Adrenal gland (tissue), 19 donors: Measurements from ENCODE around the gene SMC5. TPM values are rescaled to one million over a fixed set of nuclear protein-coding genes. Genes with fewer than 3 reads are reported as not detected.
A peak's percentile ranks its signal among the peaks of the same experiment; 100 is the strongest.

Source experiments
- DNase-seq, 7 donors: peaks; one replicate each; pipeline ENCODE4 v3.0.0-alpha.2; 2019 to 2020
- H3K27ac ChIP-seq, 5 donors: fragments of 200-600 bp; sonication (generic) in 4 of 5; 1 replicate in 3 of 5; 2 replicates in 2 of 5; pipeline versions ENCODE4 v1.5.1 to v1.8.0; 2016 to 2020; ENCODE audit warnings: mild to moderate bottlenecking in 1 of 5
- H3K27me3 ChIP-seq: fragments of 200-600 bp; 2 replicates; pipeline ENCODE4 v1.8.0; 2021
- H3K36me3 ChIP-seq, 2 donors: fragments of 200-600 bp; replicated peaks in 1 of 2; 1 replicate in 1 of 2; 2 replicates in 1 of 2; pipeline versions ENCODE4 v1.5.1 to v1.8.0; 2018 to 2022
- H3K4me1 ChIP-seq, 2 donors: fragments of 200-600 bp; replicated peaks in 1 of 2; 1 replicate in 1 of 2; 2 replicates in 1 of 2; pipeline versions ENCODE4 v1.5.1 to v1.8.0; 2018 to 2021
- H3K4me3 ChIP-seq, 4 donors: fragments of 200-600 bp; sonication (generic) in 3 of 4; one replicate each; pipeline ENCODE4 v1.5.1; 2016 to 2018
- H3K9me3 ChIP-seq, 3 donors: fragments of 200-600 bp; sonication (generic) in 1 of 3; replicated peaks in 1 of 3; 1 replicate in 2 of 3; 2 replicates in 1 of 3; pipeline versions ENCODE4 v1.5.1 to v1.8.0; 2016 to 2021
- POLR2A ChIP-seq, 2 donors: fragments of 450-650 bp; IDR thresholded peaks; one replicate each; pipeline ENCODE4 v1.6.1; 2017; ENCODE audit warnings: antibody characterized with exemption in 2 of 2, mild to moderate bottlenecking in 2 of 2, moderate library complexity in 1 of 2
- WGBS, 4 donors: extraction: QIAGEN DNeasy Blood & Tissue Kit in 2 of 4; methylation state at CpG; one replicate each; pipeline versions ENCODE4 v1.1.5 to v1.1.7; 2013 to 2017; 5-methylcytosine and 5-hydroxymethylcytosine counted together
- intact Hi-C, 2 donors: fragments of 100-400 bp; cut with DNase I; formaldehyde crosslinking; loops; one replicate each; pipeline versions ENCODE4 v1.14.1 to v1.15.0; 2022 to 2023
- long read RNA-seq, 10 donors: library from polyadenylated mRNA in 3 of 10; unstranded in 2 of 10; stranded (forward) in 1 of 10; transcript quantifications; one replicate each; pipeline ENCODE4 v2.0.0 and lab custom pipeline, GENCODE V29; 2021 to 2026
- polyA plus RNA-seq, 3 donors: library from polyadenylated mRNA; stranded (reverse); fragments of 200-250 nt in 2 of 3; fragments of 350-450 nt in 1 of 3; fragmentation: Illumina TruSeq in 1 of 3; extraction: RNeasy Lipid Tissue Mini Kit (QIAGEN cat#74804) in 1 of 3; gene quantifications; one replicate each; pipeline ENCODE4 v1.2.3, GENCODE V29; 2013 to 2014
- total RNA-seq, 9 donors: library from RNA; depleted of rRNA in 4 of 9; stranded (reverse); fragments of >200 nt in 4 of 9; fragments of 120-200 nt in 1 of 9; fragmentation: NEBNext Ultra II Directional in 1 of 9; extraction: Animal tissue kit (Norgen Biotek cat#: 25700) in 1 of 9; gene quantifications; one replicate each; pipeline versions ENCODE4 v1.1.0 to v1.2.4, GENCODE V29; 2013 to 2023
- TF ChIP-seq, protein P1 (sequence below), 6 experiments: fragments of 450-650 bp in 4 of 6; fragments of 200-600 bp in 2 of 6; sonication (generic) in 1 of 6; IDR thresholded peaks; 1 replicate in 5 of 6; 2 replicates in 1 of 6; pipeline versions ENCODE4 v1.5.1 to v1.8.0; 2016 to 2021; ENCODE audit warnings: antibody characterized with exemption in 6 of 6, mild to moderate bottlenecking in 2 of 6, moderate library complexity in 1 of 6
- donor health status: healthy with polysubstance abuse.
- donor health status: Bipolar disorder and iron deficiency.
- donor health status: DM: yes; HTN: yes; CAD: no.
- donor health status: DM: no; HTN: no; CAD: no.
- donor health status: DM: no; HTN: no; CAD: no.
- donor health status: DM: yes; HTN: yes; CAD: no.

The SMC5 gene
- 10 to 100 TPM in 8 of 9 donors, 1 to 10 TPM in 1; 8.9 to 47.2 (median 15.8) TPM for total RNA-seq
- polyA plus RNA-seq, result 10 to 100 TPM in 1 of 3 donors, 1 to 10 TPM in 2; 5.2 to 20.2 (median 7.6) TPM
- long read RNA-seq, donor 1, partial matches to known transcripts, result 0 of 2 reads
- long read RNA-seq, donor 1, other reads (novel, unspliced or antisense), result 0 of 2 reads
- long read RNA-seq, donor 2, result 0 reads
- long read RNA-seq, donor 3, result 0 reads
- long read RNA-seq, donor 4, partial matches to known transcripts, result 11 of 12 reads
- long read RNA-seq, donor 4, other reads (novel, unspliced or antisense), result 1 of 12 reads
- long read RNA-seq, donor 5, full-length matches to known transcripts, result 1 of 8 reads
- long read RNA-seq, donor 5, partial matches to known transcripts, result 1 of 8 reads
- long read RNA-seq, donor 5, other reads (novel, unspliced or antisense), result 6 of 8 reads
- long read RNA-seq, donor 6, partial matches to known transcripts, result 4 of 4 reads
- long read RNA-seq, donor 6, other reads (novel, unspliced or antisense), result 0 of 4 reads
- long read RNA-seq, donor 7, partial matches to known transcripts, result 0 of 1 reads
- long read RNA-seq, donor 7, other reads (novel, unspliced or antisense), result 0 of 1 reads
- long read RNA-seq, donor 8, partial matches to known transcripts, result 5 of 6 reads
- long read RNA-seq, donor 8, other reads (novel, unspliced or antisense), result 0 of 6 reads
- long read RNA-seq, donor 9, partial matches to known transcripts, result 8 of 9 reads
- long read RNA-seq, donor 9, other reads (novel, unspliced or antisense), result 0 of 9 reads
- long read RNA-seq, donor 10, full-length matches to known transcripts, result 1 of 6 reads
- long read RNA-seq, donor 10, partial matches to known transcripts, result 5 of 6 reads
- long read RNA-seq, donor 10, other reads (novel, unspliced or antisense), result 0 of 6 reads

DNA sequence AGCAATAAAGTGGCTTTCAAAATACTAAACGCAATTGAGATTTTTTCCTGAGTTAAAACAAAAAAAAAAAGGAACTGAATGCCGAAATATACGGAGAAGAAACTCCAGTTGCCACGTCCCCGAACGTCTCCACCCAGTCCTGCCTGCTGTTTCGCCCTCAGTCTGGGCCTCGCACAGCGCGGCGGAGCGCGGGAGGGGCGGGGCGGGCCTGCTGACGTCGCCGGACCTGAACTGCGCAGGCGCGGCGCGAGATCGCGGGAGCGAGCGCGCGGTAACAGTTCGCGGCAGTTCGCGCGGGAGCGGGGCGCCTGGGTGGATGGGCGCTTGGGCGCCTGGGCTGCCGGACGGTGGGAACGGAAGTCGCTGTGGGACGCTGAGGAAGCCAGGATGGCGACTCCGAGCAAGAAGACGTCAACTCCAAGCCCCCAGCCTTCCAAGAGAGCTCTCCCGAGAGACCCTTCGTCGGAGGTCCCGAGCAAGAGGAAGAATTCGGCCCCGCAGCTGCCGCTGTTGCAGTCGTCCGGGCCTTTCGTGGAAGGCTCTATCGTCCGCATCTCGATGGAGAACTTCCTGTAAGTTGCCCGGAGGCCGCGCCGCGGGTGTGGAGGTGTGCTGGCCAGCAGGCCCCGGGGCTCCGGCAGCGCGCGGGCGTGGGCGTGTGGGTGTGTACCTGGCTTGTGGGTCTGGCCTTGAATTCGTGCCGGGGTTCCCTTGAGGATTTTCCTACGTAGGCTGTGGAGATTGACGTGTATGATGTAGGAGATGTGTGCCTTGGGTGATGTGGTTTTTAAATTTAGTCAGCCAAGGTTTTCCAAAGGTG is at the start of gene SMC5:
Gene SMC5 (plus strand): TSS at position 287 of the 820 bp plus-strand sequence. CDS start 101 bp downstream, at position 388.
- peak; percentile 87 to 94 (median 91) for DNase-seq
- H3K36me3 ChIP-seq, result no peaks in the 10 kb centered on the region
- H3K4me1 ChIP-seq, result peaks cover 9 to 49% of the 10 kb centered on the region in 2 donors
- WGBS, 4 donors, result 0 to 1% (median 0%) methylated on average over 31 to 75 of the region's 75 CpGs
- no peaks in the 10 kb centered on the region for H3K9me3 ChIP-seq
- H3K27me3 ChIP-seq, result no peaks in the 10 kb centered on the region
- peak within 1 kb of the TSS; percentile 88 to 96 (median 92) for H3K27ac ChIP-seq
- intact Hi-C loops, result no loop called here
- peak within 1 kb of the TSS; percentile 20 to 81 (median 68) for H3K4me3 ChIP-seq
- TF ChIP-seq, protein P1, sequence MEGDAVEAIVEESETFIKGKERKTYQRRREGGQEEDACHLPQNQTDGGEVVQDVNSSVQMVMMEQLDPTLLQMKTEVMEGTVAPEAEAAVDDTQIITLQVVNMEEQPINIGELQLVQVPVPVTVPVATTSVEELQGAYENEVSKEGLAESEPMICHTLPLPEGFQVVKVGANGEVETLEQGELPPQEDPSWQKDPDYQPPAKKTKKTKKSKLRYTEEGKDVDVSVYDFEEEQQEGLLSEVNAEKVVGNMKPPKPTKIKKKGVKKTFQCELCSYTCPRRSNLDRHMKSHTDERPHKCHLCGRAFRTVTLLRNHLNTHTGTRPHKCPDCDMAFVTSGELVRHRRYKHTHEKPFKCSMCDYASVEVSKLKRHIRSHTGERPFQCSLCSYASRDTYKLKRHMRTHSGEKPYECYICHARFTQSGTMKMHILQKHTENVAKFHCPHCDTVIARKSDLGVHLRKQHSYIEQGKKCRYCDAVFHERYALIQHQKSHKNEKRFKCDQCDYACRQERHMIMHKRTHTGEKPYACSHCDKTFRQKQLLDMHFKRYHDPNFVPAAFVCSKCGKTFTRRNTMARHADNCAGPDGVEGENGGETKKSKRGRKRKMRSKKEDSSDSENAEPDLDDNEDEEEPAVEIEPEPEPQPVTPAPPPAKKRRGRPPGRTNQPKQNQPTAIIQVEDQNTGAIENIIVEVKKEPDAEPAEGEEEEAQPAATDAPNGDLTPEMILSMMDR (IDR thresholded peaks at IDR 0.05), result no peak
- peak; percentile 95 to 96 for TF ChIP-seq POLR2A (IDR thresholded peaks at IDR 0.05)

DNA sequence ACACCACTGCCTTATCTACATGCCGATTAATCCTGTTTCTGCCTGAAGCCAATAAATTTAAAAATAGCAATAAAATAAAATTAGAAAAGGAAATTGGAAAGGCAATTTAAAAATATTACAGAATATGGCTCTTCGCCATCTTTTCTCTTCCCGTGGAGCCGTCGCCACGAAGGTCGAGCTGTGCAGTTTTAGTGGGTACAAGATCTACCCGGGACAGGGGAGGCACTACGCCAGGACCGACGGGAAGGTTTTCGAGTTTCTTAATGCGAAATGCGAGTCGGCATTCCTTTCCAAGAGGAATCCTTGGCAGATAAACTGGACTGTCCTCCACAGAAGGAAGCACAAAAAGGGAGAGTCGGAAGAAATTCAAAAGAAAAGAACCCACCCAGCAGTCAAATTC is 41.7 kb upstream of the SMC5 start:
- no peaks in the 10 kb centered on the region for H3K27me3 ChIP-seq
- 90 to 93% (median 93%) methylated on average over 16 of the region's 16 CpGs for WGBS, 4 donors
- H3K27ac ChIP-seq, result no peak overlapping the region
- TF ChIP-seq POLR2A (IDR thresholded peaks at IDR 0.05), result no peak
- TF ChIP-seq, protein P1 (IDR thresholded peaks at IDR 0.05), result no peak
- no peak for DNase-seq
- H3K4me3 ChIP-seq, result no peak overlapping the region
- intact Hi-C loops, result no loop called here
- no peaks in the 10 kb centered on the region for H3K4me1 ChIP-seq
- no peaks in the 10 kb centered on the region for H3K9me3 ChIP-seq
- H3K36me3 ChIP-seq, result no peaks in the 10 kb centered on the region

DNA sequence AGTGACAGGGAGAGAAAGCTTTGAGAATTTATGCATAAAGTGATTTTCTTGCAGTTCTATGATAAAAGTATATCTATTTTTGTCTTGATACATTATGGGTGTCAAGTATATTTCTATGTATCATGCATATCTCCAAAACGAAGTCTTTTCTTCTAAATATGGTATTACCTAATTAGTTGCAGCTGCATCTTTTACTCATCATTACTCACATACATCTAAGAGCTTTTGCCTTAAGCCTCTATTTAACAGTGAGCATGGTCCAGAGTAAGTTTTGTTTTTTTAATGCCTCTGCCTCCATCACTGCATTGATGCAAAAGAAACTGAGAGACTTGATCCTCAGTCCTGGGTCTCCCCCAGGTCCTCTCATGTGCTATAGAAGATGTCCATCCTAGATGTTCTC is 40.0 kb upstream of the SMC5 start:
- no peak for TF ChIP-seq POLR2A (IDR thresholded peaks at IDR 0.05)
- TF ChIP-seq, protein P1 (IDR thresholded peaks at IDR 0.05), result no peak
- no peaks in the 10 kb centered on the region for H3K4me1 ChIP-seq
- no peak overlapping the region for H3K4me3 ChIP-seq
- intact Hi-C loops, result no loop called here
- no peak overlapping the region for H3K27ac ChIP-seq
- H3K27me3 ChIP-seq, result no peaks in the 10 kb centered on the region
- no peak for DNase-seq
- H3K9me3 ChIP-seq, result no peaks in the 10 kb centered on the region
- no peaks in the 10 kb centered on the region for H3K36me3 ChIP-seq
- WGBS, 4 donors, result 47 to 77% (median 72%) methylated on average over 1 of the region's 1 CpG
